Measurements from ENCODE around the gene NKX6-2.
"Not testable (repeated sequence)": the region's sequence is repeated elsewhere in the genome, so short reads cannot be mapped to it uniquely, and the experiment has no call there.

The NKX6-2 gene

DNA sequence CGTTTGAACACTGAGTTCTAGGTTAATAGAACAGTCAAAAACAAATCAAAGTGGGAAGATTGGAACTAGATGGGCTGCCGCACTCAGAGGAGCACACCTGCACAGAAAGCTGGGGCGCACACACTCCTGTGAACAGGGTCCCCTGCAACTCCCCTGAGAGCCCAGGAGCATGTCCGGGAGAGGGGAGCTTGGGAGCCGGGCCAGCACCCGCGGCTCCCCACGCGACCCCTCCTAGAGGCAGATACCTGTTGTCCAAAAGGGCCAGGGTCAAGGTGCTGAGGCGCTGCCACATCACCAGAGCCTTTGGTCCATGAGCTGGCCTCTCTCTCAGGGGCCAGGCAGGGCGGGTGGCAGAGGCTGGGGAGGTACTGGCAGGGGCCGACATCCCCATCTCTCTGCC is 5.6 kb downstream of the NKX6-2 start:
- no peak for DNase-seq (ENCODE audit: low read depth in 2 of 2)

DNA sequence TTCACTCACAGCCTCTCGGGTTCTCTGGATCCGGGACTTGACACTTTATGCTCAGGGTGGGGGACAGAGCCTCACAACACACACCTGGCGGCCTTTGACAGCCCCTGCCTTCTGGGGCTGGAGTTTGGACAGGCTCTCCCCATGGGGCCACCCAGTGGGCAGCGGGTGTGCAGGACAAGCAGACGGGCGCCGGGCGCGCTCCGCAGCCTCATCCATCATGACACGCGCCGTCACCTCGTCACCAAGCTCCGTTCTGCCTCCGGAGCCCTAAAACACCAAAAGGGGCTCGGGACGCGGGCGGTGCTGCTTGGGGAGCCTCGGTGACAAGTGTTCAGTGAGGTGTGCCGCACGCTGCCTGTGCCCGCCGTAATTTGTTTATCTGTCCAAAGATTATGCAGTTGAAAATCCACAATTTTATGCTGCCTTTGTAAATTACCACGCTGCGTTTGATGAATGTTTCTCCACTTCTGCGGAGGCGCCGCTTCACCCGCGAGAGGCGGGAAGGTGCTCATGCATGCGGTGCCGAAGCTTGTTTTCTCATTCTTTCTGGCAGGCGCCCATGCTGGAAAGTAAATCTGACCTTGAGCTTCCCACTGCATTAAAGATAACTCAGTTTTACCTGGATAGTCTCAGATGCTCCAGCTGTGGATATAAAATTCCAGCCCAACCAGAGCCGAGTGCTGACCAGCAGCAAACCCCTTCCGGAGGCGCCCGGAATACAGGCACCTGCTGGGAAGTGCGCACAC is 6.2 kb downstream of the NKX6-2 start:
- DNase-seq (ENCODE audit: low read depth in 2 of 2), result no peak

DNA sequence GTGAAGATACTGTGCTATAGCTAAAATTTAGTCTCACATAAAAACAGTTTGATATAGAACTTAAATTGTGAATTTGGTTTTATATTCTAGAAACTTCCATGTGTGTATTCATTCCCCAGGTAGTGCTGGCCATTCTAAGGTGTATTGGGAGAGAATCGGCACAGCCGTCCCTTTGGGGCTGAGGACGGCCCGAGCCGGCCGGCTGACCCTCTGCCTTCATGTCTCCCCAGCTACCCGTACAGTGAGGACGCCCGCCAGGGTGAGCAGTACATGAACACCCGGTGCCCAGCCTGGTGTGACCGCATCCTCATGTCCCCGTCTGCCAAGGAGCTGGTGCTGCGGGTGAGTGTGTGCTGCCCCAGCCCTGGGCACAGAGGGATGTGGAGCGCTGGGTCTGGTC is 8.5 kb downstream of the NKX6-2 start:
- no peak for DNase-seq (ENCODE audit: low read depth in 2 of 2)

DNA sequence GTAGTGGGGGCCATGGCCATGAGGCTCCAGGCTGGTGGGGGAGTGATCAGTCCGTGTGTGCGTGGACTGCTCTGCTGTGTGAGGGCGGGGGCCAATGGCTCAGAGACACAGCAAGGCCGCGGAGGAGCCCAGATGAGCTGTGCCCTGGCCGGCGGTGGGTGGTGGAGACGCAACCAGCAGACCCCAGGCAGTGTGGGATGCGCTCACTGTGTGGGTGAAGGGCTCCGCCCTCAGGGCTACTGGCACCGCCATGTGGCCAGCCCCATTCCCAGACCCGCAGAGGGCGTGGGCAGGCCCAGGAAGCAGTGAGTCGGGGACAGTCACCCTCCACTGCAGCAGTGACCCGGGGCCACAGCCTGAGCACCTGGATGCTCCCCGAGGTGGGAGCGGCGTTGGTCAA is 9.1 kb downstream of the NKX6-2 start:
- DNase-seq (ENCODE audit: low read depth in 2 of 2), result no peak

DNA sequence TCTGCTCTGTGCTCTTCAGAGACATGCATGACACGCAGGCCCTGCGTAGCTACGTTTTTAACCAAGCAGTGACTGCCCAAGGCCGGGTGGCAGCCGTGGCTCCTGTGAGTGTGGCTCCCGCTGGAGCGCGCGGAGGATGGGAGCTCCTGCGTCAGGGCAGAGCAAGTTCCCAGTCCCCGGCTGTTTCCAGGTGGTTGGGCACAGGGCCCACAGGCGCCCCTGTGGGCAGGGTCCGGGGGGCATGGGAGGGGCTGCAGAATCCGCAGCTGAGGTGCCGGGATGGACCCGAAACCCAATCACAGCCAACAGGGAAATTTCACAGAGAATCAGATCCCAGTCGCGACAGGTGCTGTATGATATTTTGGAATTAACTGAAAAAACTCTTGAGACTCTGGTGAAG is 9.8 kb downstream of the NKX6-2 start:
- DNase-seq (ENCODE audit: low read depth in 2 of 2), result no peak

DNA sequence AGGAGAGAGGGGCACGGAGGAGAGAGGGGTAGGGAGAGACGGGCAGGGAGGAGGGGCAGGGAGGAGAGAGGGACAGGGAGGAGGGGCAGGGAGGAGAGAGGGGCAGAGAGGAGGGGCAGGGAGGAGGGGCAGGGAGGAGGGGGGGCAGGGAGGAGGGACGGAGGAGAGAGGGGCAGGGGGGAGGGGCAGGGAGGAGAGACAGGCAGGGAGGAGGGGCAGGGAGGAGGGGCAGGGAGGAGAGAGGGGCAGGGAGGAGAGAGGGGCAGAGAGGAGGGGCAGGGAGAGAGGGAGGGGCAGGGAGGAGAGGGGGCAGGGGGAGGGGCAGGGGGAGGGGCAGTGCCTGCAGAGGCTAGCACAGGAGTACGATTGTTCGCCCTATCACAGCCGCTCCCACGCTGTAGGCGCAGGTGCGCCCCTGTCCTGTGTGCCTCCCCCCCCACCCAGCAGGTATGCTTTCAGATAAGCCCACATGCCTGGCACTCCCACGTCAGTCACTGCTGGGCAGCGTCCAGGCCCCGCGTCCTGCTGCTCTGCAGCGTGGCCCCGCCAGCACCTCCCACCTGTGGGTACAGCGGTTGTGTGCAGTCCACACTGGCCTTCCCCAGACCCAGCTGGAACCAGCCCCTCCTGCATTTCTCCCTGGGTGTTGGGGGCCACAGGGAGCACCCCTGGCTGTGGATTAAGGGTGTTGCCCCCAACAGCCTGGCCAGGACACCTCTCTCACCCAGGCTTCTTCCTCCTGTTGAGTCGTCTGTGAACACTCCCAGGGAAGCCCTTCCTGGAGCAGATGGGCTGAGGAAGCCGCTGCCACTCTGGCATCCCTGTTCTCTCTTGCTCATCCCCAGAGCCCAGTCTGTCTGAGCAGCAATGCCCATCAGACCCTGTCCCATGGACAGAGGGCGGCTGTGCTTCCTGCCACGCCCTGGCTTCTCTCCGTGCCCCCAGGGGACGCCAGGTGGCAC is 10.8 kb downstream of the NKX6-2 start:
- DNase-seq (ENCODE audit: low read depth in 2 of 2), result no peak

DNA sequence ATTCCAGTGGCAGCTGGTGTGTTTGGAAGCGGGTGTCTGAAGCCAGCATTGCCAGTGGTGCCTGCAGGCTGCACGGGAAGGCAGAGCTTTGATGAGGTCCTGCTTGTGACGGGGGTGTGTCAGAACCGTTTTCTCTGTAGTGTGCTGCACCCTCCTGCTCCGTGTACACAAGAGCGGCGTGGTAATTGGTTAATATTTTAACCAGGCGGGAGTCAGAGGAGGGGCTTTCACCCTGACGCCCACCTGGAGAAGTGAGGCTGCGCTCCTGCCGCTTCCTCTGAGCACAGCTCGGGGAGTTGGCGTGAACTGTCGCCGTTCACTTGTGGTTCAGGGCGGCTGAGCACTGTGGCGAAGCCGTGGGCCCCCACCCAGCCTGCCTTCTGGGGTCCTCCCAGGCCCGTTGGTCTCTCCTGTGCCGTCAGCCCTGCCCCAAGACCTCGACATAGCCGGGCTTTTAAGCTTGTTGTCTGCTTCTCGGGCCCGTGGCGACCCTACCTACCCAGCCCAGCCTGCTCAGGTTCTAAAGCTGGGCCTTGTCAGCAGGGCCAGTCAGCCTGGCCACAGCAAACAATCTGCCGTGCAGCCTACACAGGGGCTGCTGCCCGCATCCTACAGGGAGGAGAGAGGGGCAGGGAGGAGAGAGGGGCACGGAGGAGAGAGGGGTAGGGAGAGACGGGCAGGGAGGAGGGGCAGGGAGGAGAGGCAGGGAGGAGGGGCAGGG is 11.6 kb downstream of the NKX6-2 start:
- DNase-seq (ENCODE audit: low read depth in 2 of 2), result no peak

DNA sequence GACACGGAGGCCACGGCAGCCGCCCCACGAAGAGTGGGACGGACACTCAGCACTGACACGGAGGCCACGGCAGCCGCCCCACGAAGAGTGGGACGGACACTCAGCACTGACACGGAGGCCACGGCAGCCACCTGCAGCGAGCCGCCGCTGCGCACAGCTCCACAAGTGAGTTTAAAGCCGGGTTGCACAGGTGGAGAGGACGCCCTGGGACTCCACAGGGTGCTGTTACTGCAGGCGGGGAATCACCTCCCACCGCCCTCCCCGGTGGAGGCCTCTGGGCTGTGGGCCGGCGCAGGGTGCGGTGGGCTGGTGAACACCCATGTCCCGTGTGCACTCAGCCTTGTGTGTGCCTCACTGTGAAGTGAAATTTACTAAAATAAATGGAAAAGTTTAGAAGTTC is 13.1 kb downstream of the NKX6-2 start:
- DNase-seq (ENCODE audit: low read depth in 2 of 2), result not testable (repeated sequence)

DNA sequence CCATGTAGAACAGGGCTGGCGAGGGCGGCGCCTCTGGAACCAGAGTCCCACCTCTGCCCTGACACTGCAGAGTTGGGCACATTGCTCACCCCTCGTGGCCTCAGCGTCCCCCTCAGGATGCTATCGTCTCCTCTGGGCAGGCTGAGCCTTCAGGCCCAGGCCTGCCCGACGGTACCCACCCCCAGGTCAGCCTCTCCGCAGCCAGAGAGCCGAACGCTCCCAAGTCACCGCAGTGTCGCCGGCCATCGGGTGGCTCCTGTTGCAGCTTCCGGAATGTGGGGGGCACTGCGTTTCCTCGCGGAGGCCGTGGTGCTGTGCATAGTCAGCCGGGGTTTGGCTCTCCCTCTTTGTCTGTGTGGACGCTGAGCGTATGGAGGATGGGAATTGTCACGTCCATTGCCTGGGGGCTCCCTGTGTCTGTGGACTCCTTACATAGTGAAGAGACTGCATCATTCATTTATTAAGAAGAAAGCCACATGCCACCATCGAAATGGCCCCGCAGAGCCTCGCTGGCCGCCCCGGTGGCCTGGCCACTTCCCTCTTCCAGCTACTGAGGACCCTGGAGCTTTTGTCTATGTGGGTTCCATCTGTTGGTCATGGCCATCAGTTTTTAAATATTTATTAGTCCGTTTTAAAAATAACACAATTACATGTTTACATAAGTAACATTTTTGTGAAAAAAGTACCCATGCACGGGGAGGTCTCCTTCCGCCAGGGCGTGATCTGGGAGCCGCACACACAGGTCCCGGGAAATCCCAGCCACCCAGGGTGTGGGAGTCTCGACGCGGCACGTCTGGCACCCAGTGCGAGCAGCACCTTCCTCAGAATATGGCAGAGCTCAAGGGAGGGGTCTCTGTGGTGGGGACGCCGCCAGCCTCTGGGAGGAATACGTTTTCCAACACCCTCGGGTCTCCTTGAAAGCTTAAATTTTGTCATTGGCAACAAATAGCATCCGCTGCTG is 15.6 kb downstream of the NKX6-2 start:
- no peak for DNase-seq (ENCODE audit: low read depth in 2 of 2)

DNA sequence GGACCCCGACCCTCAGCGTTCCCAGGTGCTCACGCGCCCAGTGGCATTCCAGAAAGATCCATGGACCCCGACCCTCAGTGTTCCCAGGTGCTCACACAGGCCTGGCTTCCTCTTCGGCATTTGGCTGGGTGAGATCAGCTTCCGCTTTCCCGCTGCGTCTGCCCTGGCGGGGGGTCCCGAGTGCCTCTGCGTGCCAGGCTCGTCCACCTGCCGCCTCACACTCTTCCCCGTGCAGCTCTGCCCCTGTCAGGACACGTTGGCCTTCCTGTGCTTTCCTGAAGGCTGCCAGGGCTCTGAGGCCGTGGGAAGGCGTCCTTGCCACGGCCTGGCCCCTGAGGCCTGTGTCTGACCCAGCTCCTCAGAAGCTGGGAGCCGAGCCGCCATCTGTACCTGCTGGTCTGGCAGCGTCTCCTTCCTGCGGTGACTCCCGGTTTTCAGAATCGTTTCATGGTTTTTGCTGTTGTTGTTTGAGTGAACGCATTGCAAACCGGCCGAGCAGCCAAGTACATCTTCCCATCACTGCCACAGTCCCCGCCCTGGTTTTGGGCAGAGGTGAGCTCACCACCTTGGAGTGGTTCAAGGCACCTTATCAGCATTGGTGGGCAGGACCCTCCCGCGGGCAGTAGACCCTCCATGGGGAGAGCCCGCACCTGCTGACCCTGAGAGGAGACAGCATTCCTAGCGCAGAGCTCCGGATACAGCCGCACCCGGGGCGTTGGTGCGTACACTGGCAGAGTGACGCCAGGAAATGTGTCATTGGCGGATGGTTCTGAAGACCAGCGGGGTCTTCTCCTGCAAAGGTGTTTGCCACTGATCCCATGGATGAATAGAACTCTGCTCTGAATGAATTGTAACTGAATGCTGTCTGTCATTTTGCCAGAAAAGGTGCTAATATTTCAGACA is 17.4 kb downstream of the NKX6-2 start:
- DNase-seq (ENCODE audit: low read depth in 2 of 2), result no peak

DNA sequence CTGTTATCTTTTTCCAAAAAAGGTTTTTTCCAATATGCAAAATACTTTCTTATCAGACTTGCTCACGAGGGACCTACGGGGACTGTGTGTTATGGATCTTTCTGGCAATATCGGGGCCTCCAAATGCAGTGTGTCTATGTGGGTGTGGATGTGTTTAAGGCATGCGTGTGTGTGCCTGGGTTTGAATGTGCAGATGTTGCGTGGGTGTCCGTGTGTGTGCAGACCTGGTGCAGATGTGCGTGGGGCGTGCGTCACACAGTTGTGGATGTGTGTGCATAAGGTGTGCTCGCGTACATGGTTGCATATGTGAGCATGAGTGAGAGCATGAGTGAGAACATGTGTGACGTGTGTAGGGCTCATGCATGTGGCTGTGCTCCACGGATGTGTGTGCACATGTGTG is 19.7 kb downstream of the NKX6-2 start:
- no peak for DNase-seq (ENCODE audit: low read depth in 2 of 2)

DNA sequence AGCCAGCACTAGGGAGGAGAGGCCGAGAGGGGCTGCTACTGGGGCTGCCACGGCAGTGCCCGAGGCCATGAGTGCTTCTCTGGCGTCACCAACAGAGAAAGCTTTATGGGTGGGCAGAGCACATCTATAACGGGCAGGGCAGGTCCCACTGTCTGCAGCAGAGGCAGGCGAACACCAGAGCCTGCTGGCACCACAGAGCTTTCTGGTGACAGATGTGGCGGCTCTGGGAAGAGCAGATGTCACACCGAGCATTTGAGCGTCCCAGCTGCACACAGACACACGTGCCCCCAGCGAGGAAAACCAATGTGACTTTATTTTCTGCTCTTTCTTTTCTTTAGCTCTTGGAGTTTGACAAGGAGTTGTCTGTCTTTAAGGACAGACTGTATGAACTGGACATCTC is 20.5 kb downstream of the NKX6-2 start:
- DNase-seq (ENCODE audit: low read depth in 2 of 2), result no peak

DNA sequence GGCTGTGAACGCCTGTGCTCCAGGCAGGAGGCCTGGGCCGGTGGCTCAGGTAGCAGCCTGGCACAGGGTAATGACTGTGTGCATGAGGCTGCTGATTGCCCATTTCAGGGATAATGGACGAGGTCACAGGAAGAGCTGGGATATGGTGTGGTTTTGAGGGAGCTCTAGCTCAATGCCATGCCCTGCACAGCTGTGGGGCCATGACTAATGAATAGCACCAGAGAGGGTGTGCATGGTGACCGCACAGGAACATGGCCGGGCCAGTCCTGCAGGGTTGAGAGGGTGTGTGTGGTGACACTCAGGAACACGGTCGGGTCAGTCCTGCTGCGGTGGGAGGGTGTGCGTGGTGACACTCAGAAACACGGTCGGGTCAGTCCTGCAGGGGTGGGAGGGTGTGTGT is 21.8 kb downstream of the NKX6-2 start:
- no peak for DNase-seq (ENCODE audit: low read depth in 2 of 2)

DNA sequence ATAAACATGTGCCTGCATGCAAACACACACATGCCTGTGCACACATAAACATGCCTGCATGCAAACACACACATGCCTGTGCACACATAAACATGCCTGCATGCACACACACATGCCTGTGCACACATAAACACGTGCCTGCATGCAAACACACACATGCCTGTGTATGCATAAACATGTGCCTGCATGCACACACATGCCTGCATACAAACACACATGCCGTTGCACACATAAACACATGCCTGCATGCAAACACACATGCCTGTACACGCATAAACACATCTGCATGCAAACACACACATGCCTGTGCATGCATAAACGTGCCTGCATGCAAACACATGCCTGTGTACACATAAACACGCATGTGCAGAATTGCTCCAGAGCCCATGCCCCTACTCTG is 22.4 kb downstream of the NKX6-2 start:
- DNase-seq (ENCODE audit: low read depth in 2 of 2), result no peak

DNA sequence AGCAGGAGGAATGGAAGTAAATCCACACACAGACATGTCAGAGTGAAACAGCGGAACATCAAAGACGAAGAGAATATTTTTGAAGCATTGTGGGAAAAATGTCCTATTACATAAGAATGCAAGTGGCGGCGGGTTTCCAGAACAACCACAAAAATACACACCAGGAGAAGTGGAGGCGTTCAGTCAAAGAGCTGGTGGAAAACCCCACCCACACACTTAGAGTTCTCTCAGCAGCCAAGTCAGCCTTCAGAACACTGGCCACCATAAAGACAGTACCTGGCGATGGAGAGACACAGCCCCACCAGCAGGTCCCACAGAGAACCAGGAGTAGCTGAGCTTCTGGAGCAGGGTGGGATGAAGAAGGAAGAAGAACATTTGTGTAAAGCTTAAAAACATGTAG is 23.7 kb downstream of the NKX6-2 start:
- DNase-seq (ENCODE audit: low read depth in 2 of 2), result no peak

DNA sequence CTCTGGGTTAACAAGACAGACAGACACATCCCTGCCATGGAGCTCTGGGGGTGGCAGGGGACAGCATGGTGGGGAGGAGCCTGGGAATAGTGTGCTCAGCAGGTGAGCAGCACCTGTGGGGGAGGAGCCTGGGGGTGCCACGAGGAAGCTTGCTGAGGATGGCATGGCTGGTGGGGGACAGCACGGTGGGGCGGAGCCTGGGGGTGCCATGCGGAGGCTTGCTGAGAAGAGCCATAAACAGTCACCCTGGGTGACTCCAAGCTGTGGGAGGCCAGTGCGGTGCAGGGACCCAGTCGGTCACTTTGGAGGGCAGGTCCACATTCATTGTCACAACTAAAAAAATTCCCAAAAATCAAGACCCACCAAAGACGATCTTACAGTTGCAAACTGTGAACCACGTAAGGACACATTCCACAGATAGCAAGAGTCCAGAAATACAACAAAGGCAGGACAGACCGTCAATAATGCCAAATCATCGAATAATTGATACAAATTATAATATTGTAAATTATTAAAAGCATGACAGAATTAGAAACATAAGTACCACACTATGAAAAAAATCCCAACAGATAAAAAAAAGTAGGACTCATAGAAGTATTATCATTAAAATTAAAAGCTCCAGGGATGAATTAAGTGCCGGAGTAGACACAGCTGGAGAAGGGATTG is 24.4 kb downstream of the NKX6-2 start:
- no peak for DNase-seq (ENCODE audit: low read depth in 2 of 2)

DNA sequence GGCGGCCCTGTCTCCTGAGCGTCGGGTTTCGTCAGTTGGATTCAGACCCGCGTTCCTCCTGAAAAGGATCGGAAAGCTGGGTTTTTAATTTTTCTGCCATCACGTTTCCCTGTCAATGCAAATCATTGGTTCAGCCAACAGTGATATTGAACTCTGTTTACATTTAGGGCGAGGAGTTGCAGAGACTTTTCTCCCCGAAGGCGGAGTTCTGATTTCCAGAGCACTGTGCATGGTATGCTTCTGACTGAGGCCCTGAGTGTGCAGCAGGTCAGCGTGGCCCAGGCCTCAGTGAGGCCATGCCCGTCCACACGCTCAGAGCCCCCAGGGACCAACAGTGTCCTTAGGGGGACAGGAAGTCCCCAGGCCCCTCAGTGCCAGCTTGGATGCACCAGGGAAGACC is 27.1 kb downstream of the NKX6-2 start:
- DNase-seq (ENCODE audit: low read depth in 2 of 2), result no peak

DNA sequence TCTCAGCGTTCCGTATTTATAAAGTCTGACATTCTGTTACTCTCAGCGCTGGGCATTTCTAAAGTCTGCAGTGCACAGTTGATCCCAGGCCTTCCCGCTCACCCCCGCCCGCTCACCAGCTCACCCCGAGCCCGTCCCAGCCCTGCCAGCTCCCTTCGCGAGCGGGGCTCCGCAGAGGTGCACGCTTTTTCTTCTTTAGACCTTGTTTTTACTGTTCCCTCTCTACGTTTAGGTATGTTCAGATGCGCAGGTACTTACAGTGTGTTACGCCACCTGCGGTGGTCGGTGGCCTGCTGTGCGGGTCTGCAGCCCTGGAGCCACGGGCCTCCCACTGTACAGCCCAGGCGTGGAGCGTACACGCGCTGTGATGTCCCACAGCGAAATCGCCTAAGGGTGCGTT is 28.8 kb downstream of the NKX6-2 start:
- no peak for DNase-seq (ENCODE audit: low read depth in 2 of 2)

DNA sequence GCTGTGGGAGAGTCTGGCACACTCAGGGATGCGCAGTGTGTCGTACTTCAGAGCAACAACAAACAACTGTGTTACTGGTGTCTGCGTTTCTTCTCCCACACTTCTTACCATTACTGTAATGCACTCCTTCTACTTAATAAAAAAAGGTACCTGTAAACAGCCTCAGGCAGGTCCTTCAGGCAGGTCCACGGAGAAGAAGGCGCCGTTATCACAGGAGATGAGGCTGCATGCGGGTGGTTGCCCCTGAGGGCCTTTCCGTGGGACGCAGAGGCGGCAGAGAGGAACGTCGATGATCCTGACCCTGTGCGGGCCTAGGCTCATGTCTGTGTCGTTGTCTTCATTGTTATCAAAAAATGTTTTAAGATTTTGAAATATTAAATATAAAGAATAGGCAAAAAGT is 29.4 kb downstream of the NKX6-2 start:
- DNase-seq (ENCODE audit: low read depth in 2 of 2), result no peak

All from activated CD8-positive, alpha-beta memory T cell treated with anti-CD3 and anti-CD28 coated beads for 4 hours (primary cell).